NCI-H460 (cell line): ENCODE results near the gene ESR1. TPM values are rescaled to one million over a fixed set of nuclear protein-coding genes. Genes with fewer than 3 reads are reported as not detected.
A peak's percentile ranks its signal among the peaks of the same experiment; 100 is the strongest.

ENCODE experiments used
- DNase-seq: peaks from one replicate; pipeline ENCODE4 v3.0.0-alpha.2; 2016; ENCODE audit warnings: low read depth; ENCODE audit errors: extremely low read depth
- total RNA-seq: library from RNA; depleted of rRNA; stranded (reverse); fragments of >200 nt; shearing (Covaris generic); gene quantifications from 2 replicates; pipeline ENCODE4 v1.2.3, GENCODE V29; 2014

Gene ESR1
- total RNA-seq, 1 experiment from 2014 or later, result 0.35 TPM

DNA sequence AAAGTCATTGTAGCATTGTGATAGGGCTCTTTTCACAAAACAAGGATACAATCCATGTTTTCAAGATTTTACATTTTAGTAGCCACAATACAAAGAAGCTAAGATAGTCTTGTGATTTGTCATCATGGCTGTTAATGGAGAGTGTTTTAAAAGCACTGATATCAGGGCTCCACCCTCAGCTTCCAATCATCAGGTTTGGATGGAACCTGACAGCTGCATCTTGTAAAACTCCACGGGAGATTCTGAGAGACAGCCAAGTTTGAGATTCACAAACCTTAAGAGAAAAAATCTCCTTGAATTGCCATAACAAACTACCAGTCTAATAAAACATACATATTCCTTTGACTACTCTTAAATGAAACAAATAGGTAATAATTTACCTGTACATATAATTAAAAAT, 280.2 kb downstream of the ESR1 start:
- DNase-seq, result no peak

DNA sequence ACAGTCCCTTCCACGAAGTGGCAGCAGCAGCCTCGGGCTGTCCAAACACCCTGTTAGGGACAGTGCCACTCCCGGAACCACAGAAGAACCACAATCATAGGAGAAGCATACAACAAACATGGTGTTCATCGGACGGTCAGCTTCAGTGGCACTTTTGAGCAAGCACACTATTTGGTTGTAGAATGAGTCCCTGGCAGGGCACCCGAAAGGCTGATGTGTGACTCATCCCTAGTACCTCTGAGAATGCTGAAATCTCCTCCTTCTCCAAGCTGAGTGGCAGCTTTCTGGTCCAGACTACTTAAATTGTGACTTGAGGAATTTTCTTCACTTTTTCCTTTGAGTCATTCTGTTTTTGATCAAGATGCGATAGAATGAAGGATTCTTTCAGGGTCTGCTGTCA, 282.5 kb downstream of the ESR1 start:
- no peak for DNase-seq

DNA sequence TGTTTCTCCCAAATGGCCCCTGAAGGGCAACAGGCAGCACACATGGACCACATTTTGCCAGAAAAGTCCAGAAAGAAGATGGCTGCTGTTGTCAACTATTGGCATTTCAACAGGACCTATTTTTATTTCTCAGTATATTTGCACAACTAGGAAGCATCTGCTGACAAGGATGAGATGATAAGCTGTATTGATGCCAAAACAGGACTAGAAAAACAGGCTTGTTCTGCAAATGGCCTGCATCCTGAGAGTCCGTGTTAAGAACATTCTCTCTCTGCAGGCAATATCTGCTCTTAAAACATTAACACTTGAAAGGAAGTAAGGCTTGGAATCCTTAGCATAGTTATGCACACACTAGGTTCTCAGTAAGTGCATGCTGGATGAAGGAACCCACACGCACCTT, 283.7 kb downstream of the ESR1 start:
- no peak for DNase-seq

DNA sequence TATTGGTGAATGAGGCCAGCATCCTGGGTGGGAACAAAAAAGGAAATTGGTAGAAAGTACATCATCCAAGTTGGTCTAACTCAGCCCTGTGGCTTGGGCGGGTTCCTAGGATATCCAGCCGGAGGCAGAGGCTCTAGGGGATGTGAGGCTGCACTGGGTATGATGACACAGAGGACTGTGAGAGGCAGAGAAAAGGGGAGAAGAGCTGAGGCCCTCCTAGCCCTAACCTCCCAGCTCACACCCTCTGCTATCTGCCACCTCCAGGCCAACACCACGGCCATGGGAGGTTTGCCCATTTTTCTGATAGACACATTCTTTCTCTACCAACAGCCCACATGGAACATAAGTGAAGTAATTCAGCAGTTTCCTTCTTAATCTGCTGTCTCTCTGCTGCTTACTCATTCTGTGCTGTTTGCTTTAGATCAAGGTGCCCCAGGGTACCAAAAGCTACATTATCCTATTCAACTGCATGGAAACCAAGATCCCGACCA, 284.4 kb downstream of the ESR1 start:
- DNase-seq, result no peak

DNA sequence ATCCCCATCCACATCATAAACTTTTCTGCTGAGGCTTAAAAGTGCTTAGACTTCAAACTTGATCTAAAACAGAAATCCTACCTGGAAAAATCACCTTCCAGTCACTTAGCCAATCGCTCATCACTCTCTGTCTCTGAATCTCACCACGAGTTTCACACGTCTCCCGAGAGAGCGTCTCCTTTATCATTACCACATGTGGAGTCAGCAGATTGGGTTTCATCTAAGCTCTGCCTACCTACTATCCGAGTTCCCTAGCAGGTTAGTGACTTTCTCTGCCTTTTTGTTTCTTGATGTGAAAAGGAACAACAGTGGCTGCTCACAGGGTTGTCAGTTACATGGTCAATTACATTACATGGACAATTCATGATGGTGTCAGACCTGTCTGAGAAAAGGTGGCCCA, 286.2 kb downstream of the ESR1 start:
- DNase-seq, result no peak

DNA sequence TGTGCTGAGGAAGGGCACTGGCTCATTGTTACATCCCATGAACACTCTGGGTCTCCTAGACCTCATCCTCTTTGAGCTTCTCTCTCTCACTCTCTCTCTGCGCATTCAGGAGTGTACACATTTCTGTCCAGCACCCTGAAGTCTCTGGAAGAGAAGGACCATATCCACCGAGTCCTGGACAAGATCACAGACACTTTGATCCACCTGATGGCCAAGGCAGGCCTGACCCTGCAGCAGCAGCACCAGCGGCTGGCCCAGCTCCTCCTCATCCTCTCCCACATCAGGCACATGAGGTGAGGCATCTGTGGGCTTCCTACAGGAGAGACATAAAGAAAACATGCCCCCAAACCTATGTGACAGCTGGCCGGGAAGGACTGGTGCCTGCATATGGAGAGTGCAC, 286.8 kb downstream of the ESR1 start:
- no peak for DNase-seq

GRCh38 chr6:152094992-152095592, 287.6 kb downstream of the ESR1 start:
- DNase-seq, result peak; percentile 70

- DNase-seq, result no peak
Measured at GRCh38 chr6:152096863-152097496, 289.5 kb downstream of the ESR1 start.

DNA sequence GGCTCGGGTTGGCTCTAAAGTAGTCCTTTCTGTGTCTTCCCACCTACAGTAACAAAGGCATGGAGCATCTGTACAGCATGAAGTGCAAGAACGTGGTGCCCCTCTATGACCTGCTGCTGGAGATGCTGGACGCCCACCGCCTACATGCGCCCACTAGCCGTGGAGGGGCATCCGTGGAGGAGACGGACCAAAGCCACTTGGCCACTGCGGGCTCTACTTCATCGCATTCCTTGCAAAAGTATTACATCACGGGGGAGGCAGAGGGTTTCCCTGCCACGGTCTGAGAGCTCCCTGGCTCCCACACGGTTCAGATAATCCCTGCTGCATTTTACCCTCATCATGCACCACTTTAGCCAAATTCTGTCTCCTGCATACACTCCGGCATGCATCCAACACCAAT, 291.2 kb downstream of the ESR1 start:
- no peak for DNase-seq

- no peak for DNase-seq
Measured at GRCh38 chr6:152099446-152100182, 292.1 kb downstream of the ESR1 start.

- DNase-seq, result no peak
Measured at GRCh38 chr6:152100183-152100618, 292.7 kb downstream of the ESR1 start.

- DNase-seq, result no peak
Measured at GRCh38 chr6:152107973-152108372, 300.5 kb downstream of the ESR1 start.

DNA sequence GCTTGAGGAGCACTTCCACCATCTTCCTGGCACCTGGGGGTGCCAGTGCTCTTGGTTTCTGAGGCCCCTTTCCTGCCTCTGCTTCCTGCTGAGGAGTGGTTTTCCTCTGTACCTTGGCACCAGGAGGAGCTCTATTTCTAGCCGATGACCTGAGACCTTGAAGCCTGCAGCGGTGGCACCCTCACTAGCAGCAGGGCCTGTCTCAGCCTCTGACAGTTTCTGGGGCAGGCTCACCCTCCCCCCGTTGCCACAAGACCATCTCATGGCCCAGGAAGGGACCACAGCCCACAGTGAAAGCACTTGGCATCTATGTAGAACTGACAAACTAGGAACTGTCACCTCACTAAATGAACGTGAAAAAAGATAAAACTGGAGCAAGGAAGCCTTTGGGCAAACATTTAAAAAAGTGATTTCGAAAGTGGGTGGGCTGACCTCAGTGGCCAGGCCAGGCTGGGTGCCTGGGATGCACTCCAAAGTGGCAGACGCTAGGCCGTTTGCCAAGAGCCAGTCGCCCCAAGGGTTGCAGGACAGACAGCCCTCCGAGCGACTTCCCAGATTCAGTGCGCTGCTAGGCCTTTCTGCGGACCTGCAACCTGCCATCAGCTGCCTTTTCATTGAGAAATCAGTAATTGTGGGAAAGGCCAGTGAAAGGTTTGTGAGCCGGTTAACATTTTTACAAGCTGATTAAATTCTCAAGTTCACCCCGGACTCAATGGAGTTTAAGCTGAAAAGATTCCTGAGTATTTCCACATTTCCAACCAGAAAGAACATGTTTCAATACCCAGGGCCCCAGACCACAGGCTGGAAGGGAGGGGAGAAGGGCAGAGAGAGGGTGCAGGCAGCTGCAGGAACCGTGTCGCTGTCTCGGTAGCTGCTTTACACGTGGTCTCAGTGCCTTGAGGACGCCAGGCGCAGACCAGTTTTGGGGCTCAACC, 303.7 kb downstream of the ESR1 start:
- DNase-seq, result no peak

GRCh38 chr6:152112491-152113261, 305.2 kb downstream of the ESR1 start:
- DNase-seq, result no peak

GRCh38 chr6:152117156-152118133, 310.0 kb downstream of the ESR1 start:
- DNase-seq, result no peak

- DNase-seq, result no peak
Measured at GRCh38 chr6:152118224-152118623, 310.7 kb downstream of the ESR1 start.

DNA sequence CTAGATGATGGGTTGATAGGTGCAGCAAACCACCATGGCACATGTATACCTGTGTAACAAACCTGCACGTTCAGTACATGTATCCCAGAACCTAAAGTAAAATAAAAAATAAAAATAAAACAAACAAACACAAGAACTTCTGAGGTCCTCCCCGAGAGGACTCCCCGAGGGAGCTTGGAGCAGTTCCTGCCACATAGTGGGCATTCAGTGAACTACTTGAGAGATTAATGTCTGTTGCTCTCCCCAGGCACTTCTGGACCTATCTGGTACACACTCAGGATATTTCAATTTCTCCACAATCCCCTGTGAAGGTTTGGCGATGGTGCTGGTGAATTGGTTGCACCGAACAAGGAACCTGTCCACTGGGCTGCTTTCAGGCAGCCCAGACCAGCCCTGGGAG, 311.2 kb downstream of the ESR1 start:
- no peak for DNase-seq

GRCh38 chr6:152119831-152120230, 312.3 kb downstream of the ESR1 start:
- DNase-seq, result no peak

DNA sequence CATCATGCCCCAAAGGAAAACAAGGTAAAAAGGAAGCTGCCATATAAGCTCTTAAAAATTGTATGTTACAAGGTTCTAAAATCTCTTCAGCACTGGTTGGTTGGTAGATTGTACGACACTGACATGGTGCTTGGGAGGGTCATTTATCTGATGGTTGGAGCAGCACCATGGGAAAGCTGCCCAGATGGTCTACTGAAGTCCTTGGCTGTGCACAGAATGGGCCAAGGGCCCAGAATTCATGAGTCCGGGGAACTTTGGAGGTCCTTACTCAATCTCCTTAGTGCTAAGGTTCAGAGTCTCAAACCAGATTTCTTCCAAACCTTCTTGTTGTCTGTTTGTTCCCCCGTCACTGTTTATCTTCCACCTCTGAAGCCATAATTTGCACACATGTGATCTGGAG, 314.4 kb downstream of the ESR1 start:
- no peak for DNase-seq
